ENCODE results near the gene GNG10. TPM values are rescaled to one million over a fixed set of nuclear protein-coding genes. Genes with fewer than 3 reads are reported as not detected.

GNG10 gene
- total RNA-seq, 1 donor from 2014 or later, result 29.6 TPM

DNA sequence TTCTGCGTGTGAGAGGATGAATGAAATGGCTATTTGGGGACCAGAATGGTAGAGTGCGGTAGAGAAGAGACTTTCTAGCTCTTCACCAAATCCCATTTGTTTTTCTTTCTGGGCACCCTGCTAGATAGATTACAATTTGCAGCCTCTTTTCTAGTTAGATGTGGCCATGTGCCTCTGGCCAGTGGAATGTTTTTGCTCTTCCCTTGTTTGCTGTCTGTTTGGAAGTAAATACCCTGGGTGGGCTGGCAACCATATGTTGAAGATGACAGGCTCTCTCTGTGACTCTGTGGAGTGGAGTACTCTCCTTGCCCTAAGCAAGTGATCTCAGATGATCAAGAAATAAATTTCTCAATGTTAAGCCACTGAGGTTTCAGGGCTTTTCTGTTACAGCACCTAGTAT is 12.9 kb downstream of the GNG10 start:
- TF ChIP-seq EZH2 (IDR thresholded peaks at IDR 0.05; ENCODE audit: insufficient read depth, low read length), result no peak
- TF ChIP-seq, protein P1, sequence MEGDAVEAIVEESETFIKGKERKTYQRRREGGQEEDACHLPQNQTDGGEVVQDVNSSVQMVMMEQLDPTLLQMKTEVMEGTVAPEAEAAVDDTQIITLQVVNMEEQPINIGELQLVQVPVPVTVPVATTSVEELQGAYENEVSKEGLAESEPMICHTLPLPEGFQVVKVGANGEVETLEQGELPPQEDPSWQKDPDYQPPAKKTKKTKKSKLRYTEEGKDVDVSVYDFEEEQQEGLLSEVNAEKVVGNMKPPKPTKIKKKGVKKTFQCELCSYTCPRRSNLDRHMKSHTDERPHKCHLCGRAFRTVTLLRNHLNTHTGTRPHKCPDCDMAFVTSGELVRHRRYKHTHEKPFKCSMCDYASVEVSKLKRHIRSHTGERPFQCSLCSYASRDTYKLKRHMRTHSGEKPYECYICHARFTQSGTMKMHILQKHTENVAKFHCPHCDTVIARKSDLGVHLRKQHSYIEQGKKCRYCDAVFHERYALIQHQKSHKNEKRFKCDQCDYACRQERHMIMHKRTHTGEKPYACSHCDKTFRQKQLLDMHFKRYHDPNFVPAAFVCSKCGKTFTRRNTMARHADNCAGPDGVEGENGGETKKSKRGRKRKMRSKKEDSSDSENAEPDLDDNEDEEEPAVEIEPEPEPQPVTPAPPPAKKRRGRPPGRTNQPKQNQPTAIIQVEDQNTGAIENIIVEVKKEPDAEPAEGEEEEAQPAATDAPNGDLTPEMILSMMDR (IDR thresholded peaks at IDR 0.05; ENCODE audit: insufficient read depth, low read depth, low read length), result no peak
- DNase-seq (ENCODE audit: low read depth) (no peak), FAIRE-seq (no peak)
- no peak overlapping the region for H3K9ac ChIP-seq (ENCODE audit: low read length)
- Mint-ChIP-seq H3K4me3 (ENCODE audit: unreplicated experiment) (no peak overlapping the region), H3K27me3 (ENCODE audit: low read depth, unreplicated experiment) (no peaks in the 10 kb centered on the region), H3K4me1 (ENCODE audit: low read depth, unreplicated experiment) (no peaks in the 10 kb centered on the region), H3K36me3 (ENCODE audit: low read depth, unreplicated experiment) (peaks cover 10% of the 10 kb centered on the region), H3K9me3 (ENCODE audit: unreplicated experiment) (peaks cover 1% of the 10 kb centered on the region), H3K27ac (ENCODE audit: unreplicated experiment) (no peak overlapping the region)
- no peak overlapping the region for H3K4me2 ChIP-seq (ENCODE audit: low read length)
- H3K4me3 ChIP-seq (ENCODE audit: insufficient read depth, low read depth, low read length), result no peak overlapping the region
- no peaks in the 10 kb centered on the region for H3K27me3 ChIP-seq (ENCODE audit: insufficient read depth, low read length)
- no peaks in the 10 kb centered on the region for H3K79me2 ChIP-seq (ENCODE audit: insufficient read depth, low read length)
- no peaks in the 10 kb centered on the region for H3K9me3 ChIP-seq (ENCODE audit: insufficient read depth, low read depth, low read length)
- H4K20me1 ChIP-seq (ENCODE audit: insufficient read depth, low read length), result no peaks in the 10 kb centered on the region
- no peaks in the 10 kb centered on the region for H3K36me3 ChIP-seq (ENCODE audit: insufficient read depth, low read length)
- H3K27ac ChIP-seq (ENCODE audit: low read depth, low read length), result no peak overlapping the region
- no peak overlapping the region for H2AFZ ChIP-seq (ENCODE audit: low read depth, low read length)
- H3K4me1 ChIP-seq (ENCODE audit: insufficient read depth, low read length), result no peaks in the 10 kb centered on the region

DNA sequence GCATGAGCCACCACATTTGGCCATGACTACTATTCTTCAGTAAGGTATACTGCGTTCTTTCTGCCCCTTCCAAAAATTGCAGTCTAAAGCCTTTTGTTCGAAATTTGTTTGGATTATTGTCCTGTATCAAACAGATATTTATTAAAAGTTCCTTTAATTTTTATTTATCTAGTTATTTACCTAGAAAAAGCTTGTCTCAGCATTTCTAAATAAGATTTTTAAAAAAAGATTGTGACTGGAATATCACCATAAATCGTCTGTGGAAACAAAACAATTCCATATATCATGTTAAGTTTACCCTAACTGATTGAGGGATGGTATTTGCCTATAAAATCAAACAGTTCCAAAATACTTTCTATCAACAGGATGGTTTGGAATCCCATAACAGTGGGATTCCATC is 14.7 kb downstream of the GNG10 start:
- no peaks in the 10 kb centered on the region for H3K27me3 ChIP-seq (ENCODE audit: insufficient read depth, low read length)
- no peaks in the 10 kb centered on the region for H3K79me2 ChIP-seq (ENCODE audit: insufficient read depth, low read length)
- DNase-seq (ENCODE audit: low read depth) (no peak), FAIRE-seq (no peak)
- H3K9me3 ChIP-seq (ENCODE audit: insufficient read depth, low read depth, low read length), result no peaks in the 10 kb centered on the region
- H4K20me1 ChIP-seq (ENCODE audit: insufficient read depth, low read length), result no peaks in the 10 kb centered on the region
- no peak overlapping the region for H3K4me3 ChIP-seq (ENCODE audit: insufficient read depth, low read depth, low read length)
- Mint-ChIP-seq H3K27ac (ENCODE audit: unreplicated experiment) (no peak overlapping the region), H3K36me3 (ENCODE audit: low read depth, unreplicated experiment) (peaks cover 12% of the 10 kb centered on the region), H3K9me3 (ENCODE audit: unreplicated experiment) (peaks cover 4% of the 10 kb centered on the region), H3K27me3 (ENCODE audit: low read depth, unreplicated experiment) (no peaks in the 10 kb centered on the region), H3K4me1 (ENCODE audit: low read depth, unreplicated experiment) (no peaks in the 10 kb centered on the region), H3K4me3 (ENCODE audit: unreplicated experiment) (no peak overlapping the region)
- no peaks in the 10 kb centered on the region for H3K36me3 ChIP-seq (ENCODE audit: insufficient read depth, low read length)
- no peak overlapping the region for H2AFZ ChIP-seq (ENCODE audit: low read depth, low read length)
- no peak overlapping the region for H3K4me2 ChIP-seq (ENCODE audit: low read length)
- no peak overlapping the region for H3K9ac ChIP-seq (ENCODE audit: low read length)
- H3K4me1 ChIP-seq (ENCODE audit: insufficient read depth, low read length), result no peaks in the 10 kb centered on the region
- H3K27ac ChIP-seq (ENCODE audit: low read depth, low read length), result no peak overlapping the region
- TF ChIP-seq, protein P1 (IDR thresholded peaks at IDR 0.05; ENCODE audit: insufficient read depth, low read depth, low read length), result no peak
- no peak for TF ChIP-seq EZH2 (IDR thresholded peaks at IDR 0.05; ENCODE audit: insufficient read depth, low read length)

DNA sequence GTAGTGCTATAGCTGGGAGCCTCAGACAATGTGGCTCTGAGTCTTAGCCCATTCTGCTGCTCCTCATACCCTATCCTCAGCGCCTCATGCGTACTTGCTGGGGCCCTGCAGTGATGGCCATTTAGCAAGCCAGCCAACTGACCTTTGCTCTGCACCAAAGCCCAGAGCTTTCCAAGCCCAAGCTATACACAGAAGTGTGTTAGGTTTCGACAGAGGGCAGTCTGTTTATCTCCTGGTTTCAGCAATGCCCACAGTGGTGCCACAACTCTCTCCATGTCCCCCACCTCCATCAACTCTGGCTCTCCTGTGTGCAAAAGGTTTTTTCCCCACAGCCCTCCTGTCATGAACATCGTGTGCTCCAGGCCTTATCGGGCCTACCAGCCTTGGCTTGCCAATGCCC is 16.9 kb downstream of the GNG10 start:
- DNase-seq (ENCODE audit: low read depth), result no peak
- no peaks in the 10 kb centered on the region for H3K79me2 ChIP-seq (ENCODE audit: insufficient read depth, low read length)
- H3K36me3 ChIP-seq (ENCODE audit: insufficient read depth, low read length), result peaks cover 3% of the 10 kb centered on the region
- Mint-ChIP-seq H3K27ac (ENCODE audit: unreplicated experiment) (no peak overlapping the region), H3K9me3 (ENCODE audit: unreplicated experiment) (peaks cover 4% of the 10 kb centered on the region), H3K4me3 (ENCODE audit: unreplicated experiment) (no peak overlapping the region), H3K4me1 (ENCODE audit: low read depth, unreplicated experiment) (no peaks in the 10 kb centered on the region), H3K27me3 (ENCODE audit: low read depth, unreplicated experiment) (no peaks in the 10 kb centered on the region), H3K36me3 (ENCODE audit: low read depth, unreplicated experiment) (peaks cover 12% of the 10 kb centered on the region)
- H3K4me2 ChIP-seq (ENCODE audit: low read length), result no peak overlapping the region
- no peaks in the 10 kb centered on the region for H3K27me3 ChIP-seq (ENCODE audit: insufficient read depth, low read length)
- FAIRE-seq, result no peak
- no peak overlapping the region for H3K27ac ChIP-seq (ENCODE audit: low read depth, low read length)
- no peak for TF ChIP-seq EZH2 (IDR thresholded peaks at IDR 0.05; ENCODE audit: insufficient read depth, low read length)
- TF ChIP-seq, protein P1 (IDR thresholded peaks at IDR 0.05; ENCODE audit: insufficient read depth, low read depth, low read length), result no peak
- no peaks in the 10 kb centered on the region for H4K20me1 ChIP-seq (ENCODE audit: insufficient read depth, low read length)
- no peak overlapping the region for H3K4me3 ChIP-seq (ENCODE audit: insufficient read depth, low read depth, low read length)
- no peak overlapping the region for H2AFZ ChIP-seq (ENCODE audit: low read depth, low read length)
- no peak overlapping the region for H3K9ac ChIP-seq (ENCODE audit: low read length)
- H3K4me1 ChIP-seq (ENCODE audit: insufficient read depth, low read length), result no peaks in the 10 kb centered on the region
- no peaks in the 10 kb centered on the region for H3K9me3 ChIP-seq (ENCODE audit: insufficient read depth, low read depth, low read length)

Measured in astrocyte (in vitro differentiated cells and primary cell).